ENCODE data around the gene DNMT3L. TPM values are rescaled to one million over a fixed set of nuclear protein-coding genes. Genes with fewer than 3 reads are reported as not detected.

Gene DNMT3L
- total and polyA plus RNA-seq, 2 experiments from 2014 or later = 0.27 TPM; not detected in 1

DNA sequence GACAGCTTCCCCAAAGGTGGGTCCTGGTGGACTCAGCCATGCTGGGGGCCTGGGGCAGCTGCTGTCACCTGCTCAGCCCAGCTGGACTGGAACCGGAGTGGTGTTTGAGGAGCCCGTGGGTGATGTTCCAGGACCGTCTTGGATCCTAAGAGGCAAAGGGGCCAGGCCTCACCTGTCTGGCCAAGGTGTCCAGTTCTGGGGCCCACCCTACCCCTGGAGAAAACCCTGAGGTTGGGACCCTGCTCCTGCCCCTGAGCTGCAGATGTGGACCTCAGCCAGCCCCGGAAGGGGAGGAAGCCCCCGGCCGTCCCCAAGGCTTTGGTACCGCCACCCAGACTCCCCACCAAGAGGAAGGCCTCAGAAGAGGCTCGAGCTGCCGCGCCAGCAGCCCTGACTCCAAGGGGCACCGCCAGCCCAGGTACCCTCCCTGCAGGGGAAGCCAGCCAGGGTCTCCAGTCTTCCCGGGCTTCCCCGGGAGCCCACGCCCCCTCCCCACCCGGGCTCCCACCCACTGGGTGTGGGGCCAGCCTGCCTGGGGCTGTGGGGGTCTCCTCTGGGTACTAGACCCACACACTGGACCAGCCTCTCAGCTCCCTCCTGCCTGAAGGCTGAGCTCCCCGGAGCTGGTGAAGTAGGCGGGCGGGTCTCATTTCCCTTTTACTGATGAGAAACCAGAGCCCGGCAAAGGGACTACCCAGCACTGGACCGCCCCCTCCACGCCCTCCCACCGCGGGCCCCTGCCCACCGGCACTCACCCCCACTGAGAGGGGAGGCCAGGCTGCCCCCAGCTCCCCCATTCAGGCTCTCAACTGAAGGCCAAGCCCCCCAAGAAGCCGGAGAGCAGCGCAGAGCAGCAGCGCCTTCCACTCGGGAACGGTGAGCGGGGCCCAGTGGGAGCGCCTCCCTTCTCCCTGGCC lies 25.3 kb upstream of the DNMT3L start (continued):
- TF ChIP-seq, protein P1, sequence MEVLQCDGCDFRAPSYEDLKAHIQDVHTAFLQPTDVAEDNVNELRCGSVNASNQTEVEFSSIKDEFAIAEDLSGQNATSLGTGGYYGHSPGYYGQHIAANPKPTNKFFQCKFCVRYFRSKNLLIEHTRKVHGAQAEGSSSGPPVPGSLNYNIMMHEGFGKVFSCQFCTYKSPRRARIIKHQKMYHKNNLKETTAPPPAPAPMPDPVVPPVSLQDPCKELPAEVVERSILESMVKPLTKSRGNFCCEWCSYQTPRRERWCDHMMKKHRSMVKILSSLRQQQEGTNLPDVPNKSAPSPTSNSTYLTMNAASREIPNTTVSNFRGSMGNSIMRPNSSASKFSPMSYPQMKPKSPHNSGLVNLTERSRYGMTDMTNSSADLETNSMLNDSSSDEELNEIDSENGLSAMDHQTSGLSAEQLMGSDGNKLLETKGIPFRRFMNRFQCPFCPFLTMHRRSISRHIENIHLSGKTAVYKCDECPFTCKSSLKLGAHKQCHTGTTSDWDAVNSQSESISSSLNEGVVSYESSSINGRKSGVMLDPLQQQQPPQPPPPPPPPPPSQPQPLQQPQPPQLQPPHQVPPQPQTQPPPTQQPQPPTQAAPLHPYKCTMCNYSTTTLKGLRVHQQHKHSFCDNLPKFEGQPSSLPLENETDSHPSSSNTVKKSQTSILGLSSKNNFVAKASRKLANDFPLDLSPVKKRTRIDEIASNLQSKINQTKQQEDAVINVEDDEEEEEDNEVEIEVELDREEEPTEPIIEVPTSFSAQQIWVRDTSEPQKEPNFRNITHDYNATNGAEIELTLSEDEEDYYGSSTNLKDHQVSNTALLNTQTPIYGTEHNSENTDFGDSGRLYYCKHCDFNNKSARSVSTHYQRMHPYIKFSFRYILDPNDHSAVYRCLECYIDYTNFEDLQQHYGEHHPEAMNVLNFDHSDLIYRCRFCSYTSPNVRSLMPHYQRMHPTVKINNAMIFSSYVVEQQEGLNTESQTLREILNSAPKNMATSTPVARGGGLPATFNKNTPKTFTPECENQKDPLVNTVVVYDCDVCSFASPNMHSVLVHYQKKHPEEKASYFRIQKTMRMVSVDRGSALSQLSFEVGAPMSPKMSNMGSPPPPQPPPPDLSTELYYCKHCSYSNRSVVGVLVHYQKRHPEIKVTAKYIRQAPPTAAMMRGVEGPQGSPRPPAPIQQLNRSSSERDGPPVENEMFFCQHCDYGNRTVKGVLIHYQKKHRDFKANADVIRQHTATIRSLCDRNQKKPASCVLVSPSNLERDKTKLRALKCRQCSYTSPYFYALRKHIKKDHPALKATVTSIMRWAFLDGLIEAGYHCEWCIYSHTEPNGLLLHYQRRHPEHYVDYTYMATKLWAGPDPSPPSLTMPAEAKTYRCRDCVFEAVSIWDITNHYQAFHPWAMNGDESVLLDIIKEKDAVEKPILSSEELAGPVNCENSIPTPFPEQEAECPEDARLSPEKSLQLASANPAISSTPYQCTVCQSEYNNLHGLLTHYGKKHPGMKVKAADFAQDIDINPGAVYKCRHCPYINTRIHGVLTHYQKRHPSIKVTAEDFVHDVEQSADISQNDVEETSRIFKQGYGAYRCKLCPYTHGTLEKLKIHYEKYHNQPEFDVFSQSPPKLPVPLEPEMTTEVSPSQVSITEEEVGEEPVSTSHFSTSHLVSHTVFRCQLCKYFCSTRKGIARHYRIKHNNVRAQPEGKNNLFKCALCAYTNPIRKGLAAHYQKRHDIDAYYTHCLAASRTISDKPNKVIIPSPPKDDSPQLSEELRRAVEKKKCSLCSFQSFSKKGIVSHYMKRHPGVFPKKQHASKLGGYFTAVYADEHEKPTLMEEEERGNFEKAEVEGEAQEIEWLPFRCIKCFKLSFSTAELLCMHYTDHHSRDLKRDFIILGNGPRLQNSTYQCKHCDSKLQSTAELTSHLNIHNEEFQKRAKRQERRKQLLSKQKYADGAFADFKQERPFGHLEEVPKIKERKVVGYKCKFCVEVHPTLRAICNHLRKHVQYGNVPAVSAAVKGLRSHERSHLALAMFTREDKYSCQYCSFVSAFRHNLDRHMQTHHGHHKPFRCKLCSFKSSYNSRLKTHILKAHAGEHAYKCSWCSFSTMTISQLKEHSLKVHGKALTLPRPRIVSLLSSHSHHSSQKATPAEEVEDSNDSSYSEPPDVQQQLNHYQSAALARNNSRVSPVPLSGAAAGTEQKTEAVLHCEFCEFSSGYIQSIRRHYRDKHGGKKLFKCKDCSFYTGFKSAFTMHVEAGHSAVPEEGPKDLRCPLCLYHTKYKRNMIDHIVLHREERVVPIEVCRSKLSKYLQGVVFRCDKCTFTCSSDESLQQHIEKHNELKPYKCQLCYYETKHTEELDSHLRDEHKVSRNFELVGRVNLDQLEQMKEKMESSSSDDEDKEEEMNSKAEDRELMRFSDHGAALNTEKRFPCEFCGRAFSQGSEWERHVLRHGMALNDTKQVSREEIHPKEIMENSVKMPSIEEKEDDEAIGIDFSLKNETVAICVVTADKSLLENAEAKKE (CRISPR knock-in tag; IDR thresholded peaks at IDR 0.05) = no peak
- TF ChIP-seq, protein P2, sequence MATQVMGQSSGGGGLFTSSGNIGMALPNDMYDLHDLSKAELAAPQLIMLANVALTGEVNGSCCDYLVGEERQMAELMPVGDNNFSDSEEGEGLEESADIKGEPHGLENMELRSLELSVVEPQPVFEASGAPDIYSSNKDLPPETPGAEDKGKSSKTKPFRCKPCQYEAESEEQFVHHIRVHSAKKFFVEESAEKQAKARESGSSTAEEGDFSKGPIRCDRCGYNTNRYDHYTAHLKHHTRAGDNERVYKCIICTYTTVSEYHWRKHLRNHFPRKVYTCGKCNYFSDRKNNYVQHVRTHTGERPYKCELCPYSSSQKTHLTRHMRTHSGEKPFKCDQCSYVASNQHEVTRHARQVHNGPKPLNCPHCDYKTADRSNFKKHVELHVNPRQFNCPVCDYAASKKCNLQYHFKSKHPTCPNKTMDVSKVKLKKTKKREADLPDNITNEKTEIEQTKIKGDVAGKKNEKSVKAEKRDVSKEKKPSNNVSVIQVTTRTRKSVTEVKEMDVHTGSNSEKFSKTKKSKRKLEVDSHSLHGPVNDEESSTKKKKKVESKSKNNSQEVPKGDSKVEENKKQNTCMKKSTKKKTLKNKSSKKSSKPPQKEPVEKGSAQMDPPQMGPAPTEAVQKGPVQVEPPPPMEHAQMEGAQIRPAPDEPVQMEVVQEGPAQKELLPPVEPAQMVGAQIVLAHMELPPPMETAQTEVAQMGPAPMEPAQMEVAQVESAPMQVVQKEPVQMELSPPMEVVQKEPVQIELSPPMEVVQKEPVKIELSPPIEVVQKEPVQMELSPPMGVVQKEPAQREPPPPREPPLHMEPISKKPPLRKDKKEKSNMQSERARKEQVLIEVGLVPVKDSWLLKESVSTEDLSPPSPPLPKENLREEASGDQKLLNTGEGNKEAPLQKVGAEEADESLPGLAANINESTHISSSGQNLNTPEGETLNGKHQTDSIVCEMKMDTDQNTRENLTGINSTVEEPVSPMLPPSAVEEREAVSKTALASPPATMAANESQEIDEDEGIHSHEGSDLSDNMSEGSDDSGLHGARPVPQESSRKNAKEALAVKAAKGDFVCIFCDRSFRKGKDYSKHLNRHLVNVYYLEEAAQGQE (IDR thresholded peaks at IDR 0.05; ENCODE audit: unreplicated experiment) = no peak
- TF ChIP-seq STAT1 (IDR thresholded peaks at IDR 0.05; ENCODE audit: unreplicated experiment) = no peak
- no peak for TF ChIP-seq EZH2 (IDR thresholded peaks at IDR 0.05; ENCODE audit: low read depth, unreplicated experiment)
- no peak for TF ChIP-seq POLR2AphosphoS5 (IDR thresholded peaks at IDR 0.05; ENCODE audit: low read depth)
- TF ChIP-seq, protein P3, sequence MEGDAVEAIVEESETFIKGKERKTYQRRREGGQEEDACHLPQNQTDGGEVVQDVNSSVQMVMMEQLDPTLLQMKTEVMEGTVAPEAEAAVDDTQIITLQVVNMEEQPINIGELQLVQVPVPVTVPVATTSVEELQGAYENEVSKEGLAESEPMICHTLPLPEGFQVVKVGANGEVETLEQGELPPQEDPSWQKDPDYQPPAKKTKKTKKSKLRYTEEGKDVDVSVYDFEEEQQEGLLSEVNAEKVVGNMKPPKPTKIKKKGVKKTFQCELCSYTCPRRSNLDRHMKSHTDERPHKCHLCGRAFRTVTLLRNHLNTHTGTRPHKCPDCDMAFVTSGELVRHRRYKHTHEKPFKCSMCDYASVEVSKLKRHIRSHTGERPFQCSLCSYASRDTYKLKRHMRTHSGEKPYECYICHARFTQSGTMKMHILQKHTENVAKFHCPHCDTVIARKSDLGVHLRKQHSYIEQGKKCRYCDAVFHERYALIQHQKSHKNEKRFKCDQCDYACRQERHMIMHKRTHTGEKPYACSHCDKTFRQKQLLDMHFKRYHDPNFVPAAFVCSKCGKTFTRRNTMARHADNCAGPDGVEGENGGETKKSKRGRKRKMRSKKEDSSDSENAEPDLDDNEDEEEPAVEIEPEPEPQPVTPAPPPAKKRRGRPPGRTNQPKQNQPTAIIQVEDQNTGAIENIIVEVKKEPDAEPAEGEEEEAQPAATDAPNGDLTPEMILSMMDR (conservative IDR thresholded peaks at IDR 0.05; ENCODE audit: low read depth in 2 of 2) = no peak
- TF ChIP-seq, protein P4, sequence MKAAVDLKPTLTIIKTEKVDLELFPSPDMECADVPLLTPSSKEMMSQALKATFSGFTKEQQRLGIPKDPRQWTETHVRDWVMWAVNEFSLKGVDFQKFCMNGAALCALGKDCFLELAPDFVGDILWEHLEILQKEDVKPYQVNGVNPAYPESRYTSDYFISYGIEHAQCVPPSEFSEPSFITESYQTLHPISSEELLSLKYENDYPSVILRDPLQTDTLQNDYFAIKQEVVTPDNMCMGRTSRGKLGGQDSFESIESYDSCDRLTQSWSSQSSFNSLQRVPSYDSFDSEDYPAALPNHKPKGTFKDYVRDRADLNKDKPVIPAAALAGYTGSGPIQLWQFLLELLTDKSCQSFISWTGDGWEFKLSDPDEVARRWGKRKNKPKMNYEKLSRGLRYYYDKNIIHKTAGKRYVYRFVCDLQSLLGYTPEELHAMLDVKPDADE (IDR thresholded peaks at IDR 0.05) = no peak
- no peak for TF ChIP-seq JUNB (IDR thresholded peaks at IDR 0.05; ENCODE audit: unreplicated experiment)
- no peak for TF ChIP-seq EZH2phosphoT487 (IDR thresholded peaks at IDR 0.05; ENCODE audit: unreplicated experiment)
- TF ChIP-seq ZNF114 (CRISPR knock-in tag; IDR thresholded peaks at IDR 0.05) = no peak

Measured in GM23338 (cell line).